UCSD-AML1 (cell line): ENCODE results near the gene NAA15.
A peak's percentile ranks its signal among the peaks of the same experiment; 100 is the strongest.
"Not testable (repeated sequence)": the region's sequence is repeated elsewhere in the genome, so short reads cannot be mapped to it uniquely, and the experiment has no call there.

Source experiments
- DNase-seq: peaks from one replicate; lab custom pipeline; 2025; ENCODE audit not compliant: unreplicated experiment; lab: John Stamatoyannopoulos, UW

The NAA15 gene

DNA sequence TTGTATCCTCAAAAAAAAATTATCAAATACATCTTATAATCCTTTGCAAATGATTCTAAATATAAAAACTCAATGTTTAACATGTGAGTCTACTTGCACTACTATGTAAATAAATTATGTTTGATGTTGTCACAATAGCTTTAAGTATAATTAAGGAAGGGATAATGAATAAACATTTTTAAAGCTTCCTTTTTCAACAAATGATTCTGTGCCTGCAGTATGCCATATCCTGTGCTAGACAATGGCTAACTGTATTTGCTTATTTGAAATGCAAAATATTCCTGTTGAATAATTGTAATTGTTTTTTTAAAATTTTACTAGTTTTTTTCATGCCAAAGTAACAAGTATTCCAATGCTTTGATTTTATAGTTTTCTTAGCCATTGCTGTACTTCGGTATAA, 60.0 kb downstream of the NAA15 start:
- no peak for DNase-seq

DNA sequence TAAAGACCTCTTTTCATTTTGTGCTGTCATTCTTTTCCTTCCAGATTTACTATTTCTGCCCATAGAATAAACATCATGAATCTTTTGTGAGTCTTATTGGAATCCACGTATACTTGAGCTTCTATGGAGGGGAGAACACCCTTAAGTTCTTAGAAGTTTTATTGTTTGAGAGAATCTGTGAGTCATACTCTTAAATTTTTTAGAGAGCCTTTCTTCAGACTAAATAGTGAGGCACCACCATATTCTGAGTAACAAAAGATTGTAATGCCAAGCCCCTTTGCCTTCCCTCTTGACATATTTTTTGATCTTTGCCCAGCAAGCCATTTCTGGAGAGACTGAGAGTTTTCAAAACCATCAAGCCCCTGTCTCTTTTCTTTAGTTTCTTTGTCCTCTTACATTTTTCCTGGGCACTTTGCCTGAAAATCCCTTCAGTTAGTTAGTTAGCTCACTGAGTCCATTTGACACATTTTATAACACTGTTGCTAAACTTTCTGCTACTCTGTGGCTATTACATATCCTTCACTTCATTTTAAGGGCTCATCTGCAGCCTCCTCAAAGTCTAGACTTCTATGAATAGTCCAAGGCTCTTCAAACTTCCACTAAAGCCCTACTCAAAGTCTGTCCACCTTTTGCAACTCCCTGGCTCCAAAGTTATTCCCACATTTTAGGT, 66.3 kb downstream of the NAA15 start:
- DNase-seq, result no peak

DNA sequence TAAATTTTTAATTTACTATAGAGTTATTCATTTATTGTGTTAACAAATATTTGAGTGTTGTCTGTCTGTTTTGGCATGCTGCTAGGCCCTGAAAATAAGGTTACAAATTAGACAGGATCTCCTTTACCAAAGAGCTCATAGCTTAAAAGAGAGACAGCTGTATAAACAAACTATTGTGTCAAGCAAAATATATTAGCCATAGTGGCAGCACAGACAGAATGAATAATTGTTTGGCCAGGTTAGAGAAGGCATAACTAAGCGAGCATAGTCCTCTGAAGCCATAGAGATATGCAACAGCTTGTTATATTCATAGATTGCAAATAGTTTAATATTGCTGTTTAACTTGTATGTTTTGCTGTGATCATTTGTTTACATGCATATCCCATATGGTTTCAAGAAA, 67.7 kb downstream of the NAA15 start:
- DNase-seq, result no peak

DNA sequence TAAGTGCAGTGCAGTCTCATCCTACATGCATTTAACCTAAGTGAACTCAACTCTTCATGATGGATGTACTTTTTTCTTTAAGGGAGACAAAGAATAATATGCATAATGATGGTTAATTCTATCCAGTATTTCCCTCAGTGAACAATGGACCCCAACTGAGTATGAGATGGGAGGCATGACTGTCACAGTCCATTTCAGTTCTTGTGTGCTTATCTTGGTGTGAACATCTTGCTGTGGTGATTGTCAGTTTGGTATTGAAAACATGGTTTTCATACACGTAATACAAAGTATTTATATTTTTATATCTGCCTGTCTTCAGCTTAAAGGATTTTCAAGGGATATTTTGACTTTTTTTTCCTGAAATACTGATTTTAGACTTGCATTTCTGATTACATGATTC, 72.9 kb downstream of the NAA15 start:
- DNase-seq, result no peak

DNA sequence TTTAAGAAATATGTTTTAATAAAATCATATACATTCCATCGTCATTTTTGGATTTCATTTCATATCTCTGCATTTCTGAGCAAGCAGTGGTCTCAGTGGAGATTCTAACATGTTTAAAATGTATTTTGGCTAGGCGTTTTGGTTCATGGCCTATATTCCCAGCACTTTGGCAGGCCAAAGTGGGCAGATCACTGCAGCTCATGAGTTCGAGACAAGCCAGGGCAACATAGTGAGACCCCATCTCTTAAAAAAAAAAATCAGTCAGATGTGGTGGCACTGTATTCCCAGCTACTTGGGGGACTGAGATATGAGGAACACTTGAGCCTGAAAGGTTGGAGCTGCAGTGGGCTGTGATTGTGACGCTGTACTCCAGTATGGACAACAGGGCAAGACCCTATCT, 85.1 kb downstream of the NAA15 start:
- DNase-seq, result no peak

DNA sequence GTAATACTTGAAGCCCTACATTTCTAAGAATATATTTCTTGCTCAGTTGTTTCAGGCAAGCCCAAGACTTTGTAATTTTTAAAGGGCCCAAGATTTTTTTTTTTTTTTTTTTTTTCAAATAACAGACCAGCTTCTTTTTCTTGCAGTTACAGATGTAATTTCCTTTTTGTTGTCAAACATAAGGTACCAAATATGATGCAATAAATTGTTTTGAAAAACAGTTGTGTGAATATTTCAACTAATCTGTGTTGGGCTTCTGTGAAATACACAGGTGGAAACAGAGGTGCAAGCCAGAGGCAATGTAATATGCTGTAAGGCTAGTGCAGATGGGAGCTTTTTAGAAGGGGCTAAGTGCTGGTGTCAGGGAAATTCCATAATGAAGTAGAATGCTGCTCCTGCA, 87.8 kb downstream of the NAA15 start:
- no peak for DNase-seq

DNA sequence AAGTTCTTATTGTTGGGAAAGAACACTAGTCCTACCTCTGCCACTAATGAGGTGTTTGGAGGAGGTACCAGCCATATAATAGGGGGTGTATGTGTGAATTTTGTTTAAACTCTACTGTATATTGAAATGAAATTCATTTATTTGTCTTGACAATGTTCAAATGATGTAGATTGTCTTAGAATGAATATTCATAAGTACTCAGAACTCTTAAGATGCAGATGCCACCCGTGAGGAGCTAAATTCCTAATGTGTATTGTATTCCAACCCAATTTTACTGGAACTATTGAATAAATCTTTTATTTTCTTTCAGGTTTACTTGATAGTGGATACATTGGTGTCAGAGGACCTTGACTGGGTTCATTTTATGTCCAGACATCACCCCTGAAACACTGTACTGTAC, 88.7 kb downstream of the NAA15 start:
- DNase-seq, result no peak

DNA sequence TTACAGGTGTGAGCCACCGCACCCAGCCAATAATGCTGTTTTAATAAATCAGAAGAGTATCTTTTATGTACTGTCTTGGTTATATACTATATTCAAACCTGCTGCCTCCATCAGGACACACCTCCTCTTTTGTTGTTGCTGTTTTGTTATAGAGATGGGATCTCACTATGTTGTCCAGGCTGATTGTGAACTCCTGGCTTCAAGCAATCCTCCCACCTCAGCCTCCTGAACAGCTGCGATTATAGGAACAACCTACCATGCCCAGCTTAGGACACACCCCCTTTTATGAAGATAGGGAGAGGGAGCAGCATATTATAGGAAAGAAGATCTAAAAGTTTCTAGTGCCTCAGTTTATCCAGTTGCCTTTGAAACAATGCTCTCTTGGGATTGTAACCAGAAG, 90.4 kb downstream of the NAA15 start:
- DNase-seq, result no peak

DNA sequence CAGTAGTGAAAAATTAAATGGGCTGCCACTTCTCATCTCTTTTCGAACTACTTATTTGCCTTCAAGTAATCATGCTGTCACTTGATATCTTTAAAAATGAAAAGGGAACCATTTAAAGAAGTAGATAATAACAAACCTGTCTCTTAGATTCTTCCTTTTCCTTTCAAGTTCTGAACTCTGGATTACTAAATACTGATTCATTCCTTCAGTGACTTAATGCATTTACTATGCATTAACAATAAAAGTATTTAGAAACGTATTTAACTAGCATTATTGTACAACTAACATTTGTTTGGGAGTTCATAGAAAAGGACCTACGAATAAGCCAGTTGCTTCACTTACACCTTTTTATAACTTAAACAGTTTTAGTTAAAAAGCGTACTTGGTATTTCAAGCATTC, 91.5 kb downstream of the NAA15 start:
- no peak for DNase-seq

DNA sequence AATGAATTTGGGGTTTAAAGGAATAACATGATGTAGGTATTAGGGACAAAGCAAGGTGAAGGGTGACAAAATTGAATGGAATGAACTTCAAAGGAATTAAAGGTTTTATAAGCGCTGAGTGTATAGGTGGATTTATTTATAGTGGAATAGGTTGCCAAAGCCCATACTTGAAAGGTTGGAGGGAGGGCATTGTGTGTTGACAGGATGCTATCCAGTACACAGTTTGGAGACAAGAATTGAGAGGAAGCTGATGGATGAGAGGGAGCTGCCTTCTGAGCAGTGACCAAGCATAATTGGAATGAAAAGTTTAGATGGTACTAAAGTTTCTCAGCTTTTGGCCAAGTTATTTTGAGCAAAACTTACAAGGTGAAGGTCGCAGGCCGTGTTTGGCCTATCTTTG, 100.1 kb downstream of the NAA15 start:
- no peak for DNase-seq

DNA sequence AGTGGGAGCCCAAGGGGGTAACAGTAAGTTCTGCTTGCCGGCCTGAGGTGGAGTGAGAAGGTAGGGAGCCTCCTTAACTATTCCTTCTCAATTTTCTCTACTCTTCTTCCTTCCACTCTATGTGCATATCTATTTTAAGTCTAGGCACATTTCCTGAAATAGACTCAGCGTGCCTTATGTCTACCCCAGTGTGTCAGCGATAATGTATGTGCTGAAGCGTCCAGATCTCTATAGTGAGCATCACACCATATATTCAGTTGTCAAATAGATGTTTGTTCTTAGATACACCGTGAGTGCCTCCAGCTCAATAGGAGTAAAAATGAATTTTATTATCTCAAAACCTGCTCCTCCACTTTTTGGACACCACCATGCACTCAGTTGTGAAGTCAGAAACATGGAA, 101.1 kb downstream of the NAA15 start:
- DNase-seq, result no peak

DNA sequence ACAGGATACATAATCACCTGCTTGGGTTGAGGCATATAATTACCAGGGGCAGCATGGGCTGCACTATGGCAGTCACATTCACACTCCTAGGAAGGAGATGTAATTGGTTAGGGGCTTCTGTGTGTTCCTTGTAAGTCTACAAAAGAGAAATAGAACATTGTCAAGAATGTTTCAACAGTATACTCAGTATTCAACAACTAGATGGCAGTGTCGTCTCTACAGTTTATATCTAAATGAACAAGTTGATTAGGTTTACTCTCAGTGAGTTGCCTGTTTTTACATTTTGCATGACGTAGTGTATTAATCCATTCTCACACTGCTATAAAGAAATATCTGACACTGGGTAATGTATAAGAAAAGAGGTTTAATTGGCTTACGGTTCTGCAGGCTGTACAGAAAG, 102.2 kb downstream of the NAA15 start:
- no peak for DNase-seq

DNA sequence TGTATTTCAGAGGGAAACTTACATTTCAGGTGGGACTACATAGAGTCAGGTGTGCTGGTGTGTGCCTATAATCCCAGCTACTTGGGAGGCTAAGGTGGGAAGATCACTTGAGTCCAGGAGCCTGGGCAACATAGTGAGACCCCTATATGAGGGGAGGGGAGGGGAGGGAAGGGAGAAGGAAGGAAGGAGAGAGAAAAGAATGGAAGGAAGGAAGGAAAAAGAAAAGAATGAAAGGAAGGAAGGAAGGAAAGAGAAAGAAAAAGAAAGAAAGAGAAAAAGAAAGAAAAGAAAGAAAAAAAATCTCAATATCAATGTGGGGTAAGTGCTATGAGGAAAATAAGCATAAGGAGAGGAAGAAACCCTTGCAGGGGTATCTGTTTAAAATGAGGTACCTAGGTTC, 109.0 kb downstream of the NAA15 start:
- no peak for DNase-seq

DNA sequence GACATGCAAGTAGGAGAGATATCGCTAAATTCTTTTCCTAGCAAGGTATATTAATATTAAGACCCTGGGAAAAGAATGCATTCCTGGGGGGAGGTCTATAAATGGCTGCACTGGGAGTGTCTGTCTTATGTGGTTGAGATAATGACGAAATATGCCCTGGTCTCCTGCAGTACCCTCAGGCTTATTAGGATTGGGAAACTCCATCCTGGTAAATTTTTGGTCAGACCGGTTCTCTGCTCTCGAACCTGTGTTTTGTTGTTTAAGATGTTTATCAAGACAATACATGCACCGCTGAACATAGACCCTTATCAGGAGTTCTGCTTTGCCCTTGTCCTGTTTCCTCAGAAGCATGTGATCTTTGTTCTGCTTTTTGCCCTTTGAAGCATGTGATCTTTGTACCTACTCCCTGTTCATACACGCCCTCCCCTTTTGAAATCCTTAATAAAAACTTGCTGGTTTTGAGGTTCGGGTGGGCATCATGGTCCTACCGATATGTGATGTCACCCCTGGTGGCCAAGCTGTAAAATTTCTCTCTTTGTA, 113.4 kb downstream of the NAA15 start:
- DNase-seq, result not testable (repeated sequence)

DNA sequence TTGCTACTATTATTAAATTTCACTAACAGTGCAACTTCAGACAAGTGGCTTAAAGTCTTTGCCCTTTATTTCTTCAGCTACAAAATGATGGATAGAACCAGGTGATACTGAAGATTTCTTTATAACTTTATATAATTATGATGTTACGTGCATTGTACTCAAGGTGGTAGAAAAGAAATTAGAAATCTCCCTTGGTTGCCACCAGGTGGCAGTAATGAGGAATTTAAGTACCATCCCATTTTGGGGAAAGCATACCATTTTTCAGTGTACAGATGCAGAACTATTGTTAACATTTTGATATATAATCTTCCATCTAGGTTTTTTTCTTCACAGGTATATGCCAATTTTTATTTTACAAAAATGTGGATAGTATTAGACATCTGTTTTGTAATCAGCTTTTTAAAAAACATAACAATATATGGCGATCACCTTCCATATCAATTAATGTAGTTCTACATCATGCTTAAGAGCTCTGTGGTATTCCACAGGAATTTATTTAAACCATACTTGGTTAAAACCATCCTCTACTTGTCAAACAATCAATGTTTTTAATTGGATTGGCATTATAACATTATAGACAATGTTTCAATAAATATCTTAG, 114.9 kb downstream of the NAA15 start:
- DNase-seq, result no peak

DNA sequence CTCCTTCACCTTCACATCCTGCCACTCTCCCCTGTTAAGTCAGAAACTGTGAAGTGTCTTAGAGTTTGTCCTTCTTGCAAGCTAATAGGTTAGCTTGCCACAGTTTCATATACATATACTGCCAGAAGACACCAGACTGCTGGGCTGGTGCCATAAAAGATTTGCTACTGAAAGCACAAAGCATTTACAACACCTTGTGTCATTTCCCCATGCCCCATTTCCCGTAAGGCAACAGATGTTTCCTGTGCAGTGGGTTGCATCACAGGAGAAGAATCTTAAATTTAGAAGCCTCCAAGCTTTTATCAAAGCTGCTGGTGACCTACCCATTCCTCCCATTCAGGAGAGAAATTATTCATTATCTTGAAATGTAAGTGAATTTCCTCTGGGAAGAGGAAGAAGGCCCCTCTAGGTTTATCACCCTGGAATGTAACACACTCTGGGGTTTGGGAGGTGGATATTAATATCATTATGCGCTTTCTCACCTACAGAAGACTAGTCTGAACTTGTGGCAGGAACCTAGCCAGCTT, 118.1 kb downstream of the NAA15 start:
- DNase-seq, result peak; percentile 58

DNA sequence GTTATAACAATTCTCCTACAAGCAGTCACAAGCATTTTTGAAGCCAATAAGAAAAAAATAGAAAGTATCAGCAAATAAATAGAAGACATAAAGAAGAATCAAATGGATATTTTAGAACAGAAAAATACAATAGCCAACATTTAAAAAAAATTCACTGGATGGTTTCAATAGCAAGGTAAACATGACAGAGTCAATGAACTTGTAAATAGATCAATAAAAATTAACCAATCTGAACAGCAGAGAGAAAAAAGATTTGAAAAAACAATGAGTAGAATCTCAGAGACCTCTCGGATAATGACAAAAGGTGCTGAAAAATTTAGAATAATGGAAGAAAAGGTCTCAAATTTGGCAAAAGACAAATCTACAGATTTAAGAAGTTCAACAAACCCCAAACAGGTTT, 119.3 kb downstream of the NAA15 start:
- DNase-seq, result no peak

DNA sequence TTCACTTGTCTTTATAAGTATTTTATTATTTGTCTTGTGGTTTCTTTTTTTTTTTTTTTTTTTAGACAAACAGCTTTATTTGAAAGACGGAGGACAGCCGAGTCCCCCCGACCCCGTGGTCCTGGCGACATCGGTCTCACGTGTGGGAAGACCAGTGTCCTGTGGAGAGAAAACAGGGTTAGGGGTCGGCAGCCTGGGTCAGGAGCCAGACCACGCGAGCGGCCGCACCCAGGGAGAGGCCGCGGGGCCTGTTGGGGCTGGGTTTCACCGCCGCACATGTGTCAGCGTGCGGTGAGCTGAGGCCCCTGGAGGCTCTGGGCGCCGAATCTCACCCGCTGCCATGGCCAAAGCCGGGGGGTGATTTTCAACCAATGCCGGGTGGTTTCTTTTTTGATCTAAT, 134.8 kb downstream of the NAA15 start:
- no peak for DNase-seq

DNA sequence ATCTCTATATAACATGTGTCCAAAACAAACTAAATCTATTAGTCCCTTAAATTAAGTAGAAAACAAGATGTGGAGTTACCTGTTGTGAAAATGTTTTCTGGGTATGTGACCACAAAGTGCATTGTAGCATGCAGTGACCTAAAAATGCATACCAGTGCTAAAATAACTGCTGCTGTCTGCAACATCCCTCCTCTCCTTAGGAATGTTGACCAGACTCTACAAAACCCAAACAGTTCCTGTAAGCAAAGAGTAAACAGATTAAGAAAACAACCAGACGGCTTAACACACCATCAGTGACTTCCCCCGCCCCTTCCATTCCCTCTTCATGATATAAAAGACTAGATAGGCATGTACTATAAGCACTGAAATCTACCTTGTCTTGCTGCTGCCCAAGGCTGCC, 136.8 kb downstream of the NAA15 start:
- DNase-seq, result no peak

DNA sequence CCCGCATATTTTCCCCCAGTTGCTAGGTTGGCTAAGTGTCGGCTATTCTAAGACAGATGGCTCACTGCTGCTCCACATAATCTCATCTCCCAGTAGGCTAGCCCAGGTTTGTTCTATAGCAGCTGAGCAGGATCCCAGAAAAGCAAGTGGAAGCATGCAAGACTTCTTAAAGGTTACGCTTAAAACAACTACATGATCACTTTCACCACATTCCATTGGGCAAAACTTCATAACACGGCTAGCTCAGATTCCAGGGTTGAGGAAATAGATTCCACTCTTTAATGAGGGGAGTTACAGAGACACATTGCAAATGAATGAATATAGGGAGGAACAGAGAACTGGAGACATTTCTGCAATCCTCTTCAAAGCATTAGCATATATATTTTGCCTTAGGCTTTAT, 139.7 kb downstream of the NAA15 start:
- no peak for DNase-seq

DNA sequence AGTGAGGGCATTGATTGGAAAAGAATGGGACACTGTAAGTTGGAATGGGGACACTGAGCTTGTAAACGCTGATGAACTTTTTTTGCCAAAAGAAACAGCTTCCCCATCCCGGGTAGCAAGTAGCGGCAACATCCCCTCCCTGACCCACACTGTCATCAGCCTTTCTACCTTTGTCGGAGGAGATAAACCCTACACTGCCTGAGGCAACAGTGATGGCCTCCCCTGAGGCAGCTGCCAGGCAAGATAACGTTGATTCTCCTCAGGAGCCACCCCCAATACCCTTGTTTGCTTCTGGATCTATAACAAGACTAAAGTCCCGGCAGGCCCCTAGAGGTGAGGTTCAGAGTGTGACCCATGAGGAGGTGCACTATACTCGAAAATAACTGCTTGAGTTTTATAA, 142.4 kb downstream of the NAA15 start:
- DNase-seq, result no peak

DNA sequence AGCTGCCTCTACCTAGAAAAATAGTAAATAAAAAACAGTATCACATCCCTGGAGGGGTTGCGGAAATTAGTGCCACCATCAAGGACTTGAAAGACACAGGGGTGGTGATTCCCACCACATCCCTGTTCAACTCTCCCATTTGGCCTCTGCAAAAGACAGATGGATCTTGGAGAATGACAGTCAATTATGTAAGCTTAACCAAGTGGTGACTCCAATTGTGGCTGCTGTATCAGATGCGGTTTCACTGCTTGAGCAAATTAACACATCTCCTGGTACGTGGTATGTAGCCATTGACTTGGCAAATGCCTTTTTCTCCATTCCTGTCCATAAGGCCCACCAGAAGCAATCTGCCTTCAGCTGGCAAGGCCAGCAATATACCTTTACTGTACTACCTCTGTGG, 143.6 kb downstream of the NAA15 start:
- DNase-seq, result not testable (repeated sequence)

DNA sequence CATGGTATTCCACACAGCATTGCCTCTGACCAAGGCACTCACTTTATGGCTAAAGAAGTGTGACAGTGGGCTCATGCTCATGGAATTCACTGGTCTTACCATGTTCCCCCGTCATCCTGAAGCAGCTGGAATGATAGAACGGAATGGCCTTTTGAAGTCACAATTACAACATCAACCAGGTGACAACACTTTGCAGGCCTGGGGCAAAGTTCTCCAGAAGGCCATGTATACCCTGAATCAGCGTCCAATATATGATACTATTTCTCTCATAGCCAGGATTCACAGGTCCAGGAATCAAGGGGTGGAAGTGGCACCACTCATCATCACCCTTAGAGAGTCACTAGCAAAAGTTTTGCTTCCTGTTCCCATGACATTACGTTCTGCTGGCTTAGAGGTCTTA, 145.8 kb downstream of the NAA15 start:
- DNase-seq, result not testable (repeated sequence)
